ENCODE data around the gene SERPINI1.

- TF ChIP-seq, protein P1, sequence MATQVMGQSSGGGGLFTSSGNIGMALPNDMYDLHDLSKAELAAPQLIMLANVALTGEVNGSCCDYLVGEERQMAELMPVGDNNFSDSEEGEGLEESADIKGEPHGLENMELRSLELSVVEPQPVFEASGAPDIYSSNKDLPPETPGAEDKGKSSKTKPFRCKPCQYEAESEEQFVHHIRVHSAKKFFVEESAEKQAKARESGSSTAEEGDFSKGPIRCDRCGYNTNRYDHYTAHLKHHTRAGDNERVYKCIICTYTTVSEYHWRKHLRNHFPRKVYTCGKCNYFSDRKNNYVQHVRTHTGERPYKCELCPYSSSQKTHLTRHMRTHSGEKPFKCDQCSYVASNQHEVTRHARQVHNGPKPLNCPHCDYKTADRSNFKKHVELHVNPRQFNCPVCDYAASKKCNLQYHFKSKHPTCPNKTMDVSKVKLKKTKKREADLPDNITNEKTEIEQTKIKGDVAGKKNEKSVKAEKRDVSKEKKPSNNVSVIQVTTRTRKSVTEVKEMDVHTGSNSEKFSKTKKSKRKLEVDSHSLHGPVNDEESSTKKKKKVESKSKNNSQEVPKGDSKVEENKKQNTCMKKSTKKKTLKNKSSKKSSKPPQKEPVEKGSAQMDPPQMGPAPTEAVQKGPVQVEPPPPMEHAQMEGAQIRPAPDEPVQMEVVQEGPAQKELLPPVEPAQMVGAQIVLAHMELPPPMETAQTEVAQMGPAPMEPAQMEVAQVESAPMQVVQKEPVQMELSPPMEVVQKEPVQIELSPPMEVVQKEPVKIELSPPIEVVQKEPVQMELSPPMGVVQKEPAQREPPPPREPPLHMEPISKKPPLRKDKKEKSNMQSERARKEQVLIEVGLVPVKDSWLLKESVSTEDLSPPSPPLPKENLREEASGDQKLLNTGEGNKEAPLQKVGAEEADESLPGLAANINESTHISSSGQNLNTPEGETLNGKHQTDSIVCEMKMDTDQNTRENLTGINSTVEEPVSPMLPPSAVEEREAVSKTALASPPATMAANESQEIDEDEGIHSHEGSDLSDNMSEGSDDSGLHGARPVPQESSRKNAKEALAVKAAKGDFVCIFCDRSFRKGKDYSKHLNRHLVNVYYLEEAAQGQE (IDR thresholded peaks at IDR 0.05; ENCODE audit: insufficient read depth in 1 of 2, low read depth in 2 of 2, low read length in 1 of 2), result no peak
- TF ChIP-seq CTCF (IDR thresholded peaks at IDR 0.05) (no peak), TCF7L2 (IDR thresholded peaks at IDR 0.05; ENCODE audit: low read depth, low read length) (no peak), POLR2AphosphoS5 (IDR thresholded peaks at IDR 0.05; ENCODE audit: low read depth, low read length) (no peak), SIN3A (IDR thresholded peaks at IDR 0.05; ENCODE audit: borderline replicate concordance, insufficient read depth, low read depth, low read length) (no peak)
Measured at GRCh38 chr3:167743799-167744198, 8.3 kb downstream of the SERPINI1 start.
